Cardiac muscle cell (in vitro differentiated cells and primary cell): ENCODE results near the gene NOL7. TPM values are rescaled to one million over a fixed set of nuclear protein-coding genes. Genes with fewer than 3 reads are reported as not detected.

ENCODE experiments used
- DNase-seq, 2 donors: peaks; one replicate each; pipeline versions ENCODE4 v3.0.0 to v3.0.0-alpha.2; 2010 to 2017; ENCODE audit warnings: low read depth in 1 of 2, low spot score in 1 of 2
- H3K27ac ChIP-seq: fragments of 200-600 bp; sonication (generic); 2 replicates; pipeline ENCODE4 v1.5.1; 2016
- H3K27me3 ChIP-seq: fragments of 200-600 bp; sonication (generic); 2 replicates; pipeline ENCODE4 v1.6.0; 2016; ENCODE audit warnings: control low read depth
- H3K36me3 ChIP-seq: fragments of 200-600 bp; sonication (generic); 2 replicates; pipeline ENCODE4 v1.5.1; 2016; ENCODE audit warnings: control low read depth
- H3K4me1 ChIP-seq: fragments of 200-600 bp; sonication (generic); 2 replicates; pipeline ENCODE4 v1.8.1; 2017; ENCODE audit warnings: low read depth, mild to moderate bottlenecking, mixed run types
- H3K4me3 ChIP-seq: fragments of 200-600 bp; sonication (generic); 2 replicates; pipeline ENCODE4 v1.5.1; 2016; ENCODE audit warnings: mild to moderate bottlenecking
- H3K9me3 ChIP-seq: fragments of 200-600 bp; sonication (generic); 2 replicates; pipeline ENCODE4 v1.5.1; 2017; ENCODE audit warnings: low read depth, mild to moderate bottlenecking, control low read depth
- polyA plus RNA-seq: library from polyadenylated mRNA; unstranded; fragments of >200 nt; fragmentation: Nextera tagmentation; extraction: Ambion mirVana; gene quantifications from 2 replicates; pipeline ENCODE4 v1.2.1, GENCODE V29; 2016
- total RNA-seq: library from RNA; depleted of rRNA; stranded (reverse); fragments of >200 nt; gene quantifications from 2 replicates; pipeline ENCODE4 v1.2.3, GENCODE V29; 2016
- TF ChIP-seq, protein P1 (sequence below): IDR thresholded peaks from 2 replicates; pipeline ENCODE4 v1.5.1; 2012; ENCODE audit warnings: low read depth, mild to moderate bottlenecking, low read length

The NOL7 gene
- total and polyA plus RNA-seq, 2 experiments from 2014 or later = 144 to 154 TPM

GRCh38 chr6:13662651-13663334 is 47.7 kb downstream of the NOL7 start:
- Histone ChIP-seq H3K4me1 (peaks cover 7% of the 10 kb centered on the region), H3K9me3 (no peaks in the 10 kb centered on the region), H3K27ac (no peak overlapping the region), H3K4me3 (no peak overlapping the region), H3K36me3 (no peaks in the 10 kb centered on the region), H3K27me3 (no peaks in the 10 kb centered on the region)
- DNase-seq = no peak
- TF ChIP-seq, protein P1, sequence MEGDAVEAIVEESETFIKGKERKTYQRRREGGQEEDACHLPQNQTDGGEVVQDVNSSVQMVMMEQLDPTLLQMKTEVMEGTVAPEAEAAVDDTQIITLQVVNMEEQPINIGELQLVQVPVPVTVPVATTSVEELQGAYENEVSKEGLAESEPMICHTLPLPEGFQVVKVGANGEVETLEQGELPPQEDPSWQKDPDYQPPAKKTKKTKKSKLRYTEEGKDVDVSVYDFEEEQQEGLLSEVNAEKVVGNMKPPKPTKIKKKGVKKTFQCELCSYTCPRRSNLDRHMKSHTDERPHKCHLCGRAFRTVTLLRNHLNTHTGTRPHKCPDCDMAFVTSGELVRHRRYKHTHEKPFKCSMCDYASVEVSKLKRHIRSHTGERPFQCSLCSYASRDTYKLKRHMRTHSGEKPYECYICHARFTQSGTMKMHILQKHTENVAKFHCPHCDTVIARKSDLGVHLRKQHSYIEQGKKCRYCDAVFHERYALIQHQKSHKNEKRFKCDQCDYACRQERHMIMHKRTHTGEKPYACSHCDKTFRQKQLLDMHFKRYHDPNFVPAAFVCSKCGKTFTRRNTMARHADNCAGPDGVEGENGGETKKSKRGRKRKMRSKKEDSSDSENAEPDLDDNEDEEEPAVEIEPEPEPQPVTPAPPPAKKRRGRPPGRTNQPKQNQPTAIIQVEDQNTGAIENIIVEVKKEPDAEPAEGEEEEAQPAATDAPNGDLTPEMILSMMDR = no peak

GRCh38 chr6:13663986-13664385 is 48.9 kb downstream of the NOL7 start:
- no peak for DNase-seq
- TF ChIP-seq, protein P1 = no peak
- Histone ChIP-seq H3K27ac (no peak overlapping the region), H3K27me3 (no peaks in the 10 kb centered on the region), H3K4me3 (no peak overlapping the region), H3K9me3 (no peaks in the 10 kb centered on the region), H3K36me3 (no peaks in the 10 kb centered on the region), H3K4me1 (peaks cover 7% of the 10 kb centered on the region)

- Histone ChIP-seq H3K36me3 (no peaks in the 10 kb centered on the region), H3K4me3 (no peak overlapping the region), H3K4me1 (peaks cover 7% of the 10 kb centered on the region), H3K9me3 (no peaks in the 10 kb centered on the region), H3K27ac (no peak overlapping the region), H3K27me3 (no peaks in the 10 kb centered on the region)
- DNase-seq = peak in 1 of 2 donors; percentile 24
- TF ChIP-seq, protein P1 = no peak
Observed at GRCh38 chr6:13664703-13665352, 49.7 kb downstream of the NOL7 start.

- Histone ChIP-seq H3K27me3 (no peaks in the 10 kb centered on the region), H3K27ac (no peak overlapping the region), H3K9me3 (no peaks in the 10 kb centered on the region), H3K4me1 (no peaks in the 10 kb centered on the region), H3K4me3 (no peak overlapping the region), H3K36me3 (no peaks in the 10 kb centered on the region)
- no peak for DNase-seq
- TF ChIP-seq, protein P1 = no peak
Observed at GRCh38 chr6:13666194-13667105, 51.3 kb downstream of the NOL7 start.

- H3K27me3 ChIP-seq = no peaks in the 10 kb centered on the region
Observed at GRCh38 chr6:13667655-13668054, 52.5 kb downstream of the NOL7 start.

More at GRCh38 chr6:13667655-13668054, 52.5 kb downstream of the NOL7 start:
- Histone ChIP-seq H3K36me3 (no peaks in the 10 kb centered on the region), H3K4me3 (no peak overlapping the region), H3K4me1 (no peaks in the 10 kb centered on the region), H3K27ac (no peak overlapping the region), H3K9me3 (no peaks in the 10 kb centered on the region)
- TF ChIP-seq, protein P1 = no peak
- DNase-seq = peak in 1 of 2 donors; percentile 22
